HEK293 (cell line): ENCODE data around the gene CCDC78.

Experiments
- CTCF ChIA-PET: fragments of 350-600 bp; formaldehyde crosslinking; extraction: SDS; loops from one replicate; lab custom pipeline; 2021; ENCODE audit warnings: antibody characterized with exemption; lab: Yijun Ruan, JAX
- POLR2A ChIA-PET: fragments of 300-600 bp; formaldehyde crosslinking; extraction: SDS; loops from one replicate; lab custom pipeline; 2020; ENCODE audit warnings: antibody characterized with exemption, inconsistent platforms; lab: Yijun Ruan, JAX
- H3K27ac ChIP-seq: fragments of 200-500 bp; sonication (Bioruptor generic); 2 replicates; pipeline ENCODE4 v1.5.1; 2014; ENCODE audit warnings: low read depth, low read length, control low read depth, inconsistent platforms; ENCODE audit errors: extremely low read depth
- H3K36me3 ChIP-seq, 2 experiments: fragments of 200-500 bp in 1 of 2; sonication (Bioruptor generic) in 1 of 2; 1 replicate in 1 of 2; 2 replicates in 1 of 2; pipeline ENCODE4 v1.5.1; 2014 to 2017; ENCODE audit warnings: inconsistent platforms in 2 of 2, low read length in 2 of 2; ENCODE audit not compliant: control insufficient read depth in 2 of 2, insufficient read depth in 1 of 2
- H3K4me1 ChIP-seq: fragments of 200-500 bp; sonication (Bioruptor generic); 2 replicates; pipeline ENCODE4 v1.5.1; 2014; ENCODE audit warnings: mild to moderate bottlenecking, low read length, inconsistent platforms; ENCODE audit not compliant: control insufficient read depth, insufficient read depth
- H3K4me3 ChIP-seq: 2 replicates; pipeline ENCODE4 v1.5.1; 2011; ENCODE audit warnings: low read depth, mild to moderate bottlenecking, control low read depth, low read length, moderate library complexity
- H3K9me3 ChIP-seq: fragments of 200-500 bp; sonication (Bioruptor generic); 2 replicates; pipeline ENCODE4 v1.5.1; 2014; ENCODE audit warnings: low read depth, low read length, inconsistent platforms; ENCODE audit not compliant: control insufficient read depth, insufficient read depth
- BCL11B ChIP-seq: fragments of 450-650 bp; formaldehyde crosslinking; IDR thresholded peaks from 2 replicates; pipeline ENCODE4 v1.5.1; 2016; ENCODE audit warnings: low read depth, missing biosample characterization, missing genetic modification characterization
- KLF7 ChIP-seq: fragments of 450-650 bp; formaldehyde crosslinking; IDR thresholded peaks from 2 replicates; pipeline ENCODE4 v1.5.1; 2016; ENCODE audit warnings: missing biosample characterization, missing genetic modification characterization, borderline replicate concordance
- MYNN ChIP-seq: fragments of 450-650 bp; formaldehyde crosslinking; IDR thresholded peaks from 2 replicates; pipeline ENCODE4 v1.5.1; 2016; ENCODE audit warnings: missing biosample characterization, missing genetic modification characterization, borderline replicate concordance
- SCRT2 ChIP-seq: fragments of 450-650 bp; formaldehyde crosslinking; IDR thresholded peaks from 2 replicates; pipeline ENCODE4 v1.5.1; 2016; ENCODE audit warnings: missing biosample characterization, missing genetic modification characterization
- WT1 ChIP-seq: fragments of 450-650 bp; formaldehyde crosslinking; IDR thresholded peaks from 2 replicates; pipeline ENCODE4 v1.5.1; 2016; ENCODE audit warnings: missing biosample characterization, missing genetic modification characterization
- ZBTB10 ChIP-seq: fragments of 450-650 bp; formaldehyde crosslinking; IDR thresholded peaks from 2 replicates; pipeline ENCODE4 v1.5.1; 2016; ENCODE audit warnings: missing biosample characterization, missing genetic modification characterization
- ZBTB26 ChIP-seq: fragments of 450-650 bp; formaldehyde crosslinking; optimal IDR thresholded peaks from 2 replicates; pipeline ENCODE3; 2016; ENCODE audit warnings: missing biosample characterization, mild to moderate bottlenecking, missing genetic modification characterization
- ZBTB8A ChIP-seq: fragments of 450-650 bp; formaldehyde crosslinking; IDR thresholded peaks from 2 replicates; pipeline ENCODE4 v1.5.1; 2016; ENCODE audit warnings: missing biosample characterization, missing genetic modification characterization
- ZNF112 ChIP-seq: fragments of 450-650 bp; formaldehyde crosslinking; IDR thresholded peaks from 2 replicates; pipeline ENCODE4 v1.5.0; 2017; ENCODE audit warnings: missing biosample characterization, missing genetic modification characterization
- ZNF132 ChIP-seq: fragments of 450-650 bp; formaldehyde crosslinking; IDR thresholded peaks from 2 replicates; pipeline ENCODE4 v1.5.1; 2017; ENCODE audit warnings: missing biosample characterization, missing genetic modification characterization, borderline replicate concordance
- ZNF133 ChIP-seq: fragments of 450-650 bp; formaldehyde crosslinking; IDR thresholded peaks from 2 replicates; pipeline ENCODE4 v1.5.1; 2016; ENCODE audit warnings: missing biosample characterization, missing genetic modification characterization
- ZNF23 ChIP-seq: fragments of 450-650 bp; formaldehyde crosslinking; IDR thresholded peaks from 2 replicates; pipeline ENCODE4 v1.5.1; 2016; ENCODE audit warnings: missing biosample characterization, missing genetic modification characterization, borderline replicate concordance
- ZNF302 ChIP-seq: fragments of 450-650 bp; formaldehyde crosslinking; IDR thresholded peaks from 2 replicates; pipeline ENCODE4 v1.5.1; 2016; ENCODE audit warnings: missing biosample characterization, missing genetic modification characterization, low read depth
- ZNF394 ChIP-seq: fragments of 450-650 bp; formaldehyde crosslinking; IDR thresholded peaks from 2 replicates; pipeline ENCODE4 v1.5.1; 2016; ENCODE audit warnings: missing biosample characterization, missing genetic modification characterization, mild to moderate bottlenecking, moderate library complexity, borderline replicate concordance
- ZNF521 ChIP-seq: fragments of 450-650 bp; formaldehyde crosslinking; IDR thresholded peaks from 2 replicates; pipeline ENCODE4 v1.5.1; 2017; ENCODE audit warnings: missing biosample characterization, mild to moderate bottlenecking, missing genetic modification characterization
- ZNF530 ChIP-seq: fragments of 450-650 bp; formaldehyde crosslinking; IDR thresholded peaks from 2 replicates; pipeline ENCODE4 v1.5.1; 2016; ENCODE audit warnings: low read depth, missing biosample characterization, missing genetic modification characterization
- ZNF544 ChIP-seq: fragments of 450-650 bp; formaldehyde crosslinking; IDR thresholded peaks from 2 replicates; pipeline ENCODE4 v1.5.0; 2017; ENCODE audit warnings: missing biosample characterization, missing genetic modification characterization
- ZNF585B ChIP-seq: fragments of 450-650 bp; formaldehyde crosslinking; IDR thresholded peaks from 2 replicates; pipeline ENCODE4 v1.5.1; 2016; ENCODE audit warnings: missing biosample characterization, missing genetic modification characterization
- ZNF707 ChIP-seq: fragments of 450-650 bp; formaldehyde crosslinking; IDR thresholded peaks from 2 replicates; pipeline ENCODE4 v1.5.1; 2016; ENCODE audit warnings: missing biosample characterization, missing genetic modification characterization
- ZNF830 ChIP-seq: fragments of 450-650 bp; IDR thresholded peaks from 2 replicates; pipeline ENCODE4 v1.5.0; 2018; ENCODE audit warnings: missing biosample characterization, missing genetic modification characterization, low read depth, mild to moderate bottlenecking, moderate library complexity
- ZNF843 ChIP-seq: fragments of 450-650 bp; formaldehyde crosslinking; IDR thresholded peaks from 2 replicates; pipeline ENCODE4 v1.5.1; 2016; ENCODE audit warnings: missing biosample characterization, missing genetic modification characterization
- TF ChIP-seq, protein P1 (sequence below): fragments of 450-650 bp; formaldehyde crosslinking; IDR thresholded peaks from 2 replicates; pipeline ENCODE4 v1.5.1; 2017; ENCODE audit warnings: missing biosample characterization, missing genetic modification characterization
- TF ChIP-seq, protein P2 (sequence below): sonication (generic); formaldehyde crosslinking; IDR thresholded peaks from 2 replicates; pipeline ENCODE4 v1.8.1; 2022; ENCODE audit warnings: mild to moderate bottlenecking, moderate library complexity, missing genetic modification reagents

Gene CCDC78

DNA sequence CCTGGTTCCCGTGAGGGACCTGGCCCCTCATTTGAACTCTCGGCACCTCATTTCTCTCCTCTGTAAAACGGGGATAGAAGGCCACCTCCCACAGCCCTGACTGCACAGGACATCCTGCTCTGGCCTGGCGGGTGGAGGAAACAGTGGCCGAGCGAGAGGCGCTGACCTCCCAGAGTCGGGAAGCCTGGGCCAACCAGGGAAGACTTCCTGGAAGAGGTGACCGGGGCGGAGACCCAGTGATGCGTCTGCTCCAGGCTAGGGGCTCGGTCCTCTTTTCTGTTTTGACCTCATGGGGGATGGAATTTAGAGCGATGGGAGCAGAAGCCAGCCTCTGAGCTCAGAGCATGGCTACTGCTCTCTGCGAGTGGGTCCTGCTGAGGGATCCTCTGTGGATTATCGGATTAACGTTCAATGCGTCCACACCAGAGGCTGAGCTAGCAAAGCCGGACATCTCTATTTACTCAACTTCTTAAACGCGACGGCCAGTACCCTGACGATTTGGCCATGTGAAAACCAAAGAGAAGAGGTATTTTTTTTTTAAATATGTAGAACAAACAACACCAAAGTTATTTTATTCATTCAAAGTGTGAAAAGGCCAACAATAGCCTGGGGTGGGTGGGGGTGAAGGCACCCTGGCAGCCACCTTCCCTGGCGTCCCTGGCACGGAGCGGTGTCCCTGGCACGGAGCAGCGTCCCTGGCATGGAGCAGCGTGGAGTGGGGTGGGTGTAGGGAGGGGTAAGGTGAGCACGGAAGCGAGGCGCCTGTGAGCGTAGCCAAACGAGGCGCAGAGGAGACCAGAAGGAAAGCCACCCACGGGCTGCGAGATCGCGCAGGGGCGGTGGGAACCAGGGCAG, 25.1 kb upstream of the CCDC78 start:
- Histone ChIP-seq H3K9me3 (no peaks in the 10 kb centered on the region), H3K27ac (no peak overlapping the region), H3K4me3 (no peak overlapping the region), H3K36me3 (no peaks in the 10 kb centered on the region), H3K4me1 (no peaks in the 10 kb centered on the region)
- POLR2A ChIA-PET, result no interaction called here
- CTCF ChIA-PET, result interaction anchor here (0.7 to 1.3 kb wide), 2 partner anchors 38 to 39 kb away, joined by 3 to 5 read pairs; no protein-coding TSS in a partner anchor
- TF ChIP-seq ZNF521 (tag by site-specific recombination) (no peak), KLF7 (tag by site-specific recombination) (no peak), ZBTB8A (tag by site-specific recombination) (no peak), ZNF707 (no peak), ZNF23 (tag by site-specific recombination) (no peak), BCL11B (tag by site-specific recombination) (no peak), ZBTB10 (no peak), ZNF530 (tag by site-specific recombination) (no peak), ZNF132 (no peak), ZNF394 (tag by site-specific recombination) (no peak), ZNF585B (tag by site-specific recombination) (no peak), ZNF544 (tag by site-specific recombination) (no peak), ZNF112 (tag by site-specific recombination) (no peak), ZNF843 (tag by site-specific recombination) (no peak), ZNF302 (tag by site-specific recombination) (no peak), ZBTB26 (tag by site-specific recombination) (no peak)
- TF ChIP-seq, protein P1, sequence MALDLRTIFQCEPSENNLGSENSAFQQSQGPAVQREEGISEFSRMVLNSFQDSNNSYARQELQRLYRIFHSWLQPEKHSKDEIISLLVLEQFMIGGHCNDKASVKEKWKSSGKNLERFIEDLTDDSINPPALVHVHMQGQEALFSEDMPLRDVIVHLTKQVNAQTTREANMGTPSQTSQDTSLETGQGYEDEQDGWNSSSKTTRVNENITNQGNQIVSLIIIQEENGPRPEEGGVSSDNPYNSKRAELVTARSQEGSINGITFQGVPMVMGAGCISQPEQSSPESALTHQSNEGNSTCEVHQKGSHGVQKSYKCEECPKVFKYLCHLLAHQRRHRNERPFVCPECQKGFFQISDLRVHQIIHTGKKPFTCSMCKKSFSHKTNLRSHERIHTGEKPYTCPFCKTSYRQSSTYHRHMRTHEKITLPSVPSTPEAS (tag by site-specific recombination), result no peak

- POLR2A ChIA-PET, result interaction anchor here (0.7 to 1.1 kb wide), 2 partner anchors 16 to 30 kb away, joined by 3 read pairs; no protein-coding TSS in a partner anchor
- Histone ChIP-seq H3K27ac (no peak overlapping the region), H3K9me3 (no peaks in the 10 kb centered on the region), H3K36me3 (no peaks in the 10 kb centered on the region), H3K4me3 (no peak overlapping the region), H3K4me1 (no peaks in the 10 kb centered on the region)
- CTCF ChIA-PET, result interaction anchor here (1.3 to 1.8 kb wide), 2 partner anchors 18 to 38 kb away, joined by 3 read pairs; no protein-coding TSS in a partner anchor
- TF ChIP-seq ZNF133 (tag by site-specific recombination) (no peak), ZNF830 (tag by site-specific recombination) (no peak), MYNN (tag by site-specific recombination) (no peak), WT1 (tag by site-specific recombination) (no peak), SCRT2 (tag by site-specific recombination) (no peak), ZNF112 (tag by site-specific recombination) (no peak)
- TF ChIP-seq, protein P2, sequence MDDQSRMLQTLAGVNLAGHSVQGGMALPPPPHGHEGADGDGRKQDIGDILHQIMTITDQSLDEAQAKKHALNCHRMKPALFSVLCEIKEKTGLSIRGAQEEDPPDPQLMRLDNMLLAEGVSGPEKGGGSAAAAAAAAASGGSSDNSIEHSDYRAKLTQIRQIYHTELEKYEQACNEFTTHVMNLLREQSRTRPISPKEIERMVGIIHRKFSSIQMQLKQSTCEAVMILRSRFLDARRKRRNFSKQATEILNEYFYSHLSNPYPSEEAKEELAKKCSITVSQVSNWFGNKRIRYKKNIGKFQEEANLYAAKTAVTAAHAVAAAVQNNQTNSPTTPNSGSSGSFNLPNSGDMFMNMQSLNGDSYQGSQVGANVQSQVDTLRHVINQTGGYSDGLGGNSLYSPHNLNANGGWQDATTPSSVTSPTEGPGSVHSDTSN (CRISPR knock-in tag), result no peak
Observed at GRCh38 chr16:750485-750884, 24.2 kb upstream of the CCDC78 start.
